Esophagus muscularis mucosa (tissue), 4 donors: Measurements from ENCODE around the gene MRPL38. TPM values are rescaled to one million over a fixed set of nuclear protein-coding genes. Genes with fewer than 3 reads are reported as not detected.

Experiments used
- DNase-seq: peaks from one replicate; pipeline ENCODE4 v3.0.0-alpha.2; 2017; ENCODE audit errors: extremely low spot score
- H3K27ac ChIP-seq, 4 donors: fragments of 200-600 bp; sonication (generic); replicated peaks in 1 of 4; 1 replicate in 3 of 4; 2 replicates in 1 of 4; pipeline ENCODE4 v1.5.1; 2016 to 2019; ENCODE audit warnings: mild to moderate bottlenecking in 1 of 4
- H3K27me3 ChIP-seq, 4 donors: fragments of 200-600 bp; sonication (generic); one replicate each; pipeline versions ENCODE4 v1.5.1 to v1.6.0; 2016 to 2019
- H3K36me3 ChIP-seq, 4 donors: fragments of 200-600 bp; sonication (generic); one replicate each; pipeline ENCODE4 v1.5.1; 2016 to 2019
- H3K4me1 ChIP-seq, 4 donors: fragments of 200-600 bp; sonication (generic); one replicate each; pipeline ENCODE4 v1.5.1; 2016 to 2019
- H3K4me3 ChIP-seq, 4 donors: fragments of 200-600 bp; sonication (generic); 1 replicate in 2 of 4; 2 replicates in 2 of 4; pipeline ENCODE4 v1.5.1; 2016 to 2019; ENCODE audit warnings: mild to moderate bottlenecking in 4 of 4, moderate library complexity in 1 of 4
- H3K9me3 ChIP-seq, 4 donors: fragments of 200-600 bp; sonication (generic); 1 replicate in 3 of 4; 2 replicates in 1 of 4; pipeline ENCODE4 v1.5.1; 2016 to 2019
- EP300 ChIP-seq: sonication (generic); formaldehyde crosslinking; IDR thresholded peaks from one replicate; pipeline ENCODE4 v1.6.1; 2017; ENCODE audit warnings: antibody characterized with exemption
- POLR2A ChIP-seq: fragments of 450-650 bp; IDR thresholded peaks from one replicate; pipeline ENCODE4 v1.6.1; 2017; ENCODE audit warnings: antibody characterized with exemption, moderate library complexity, mild to moderate bottlenecking, low read depth
- POLR2AphosphoS5 ChIP-seq, 2 donors: sonication (generic); formaldehyde crosslinking; IDR thresholded peaks; one replicate each; pipeline ENCODE4 v1.6.1; 2017; ENCODE audit warnings: antibody characterized with exemption in 2 of 2
- WGBS: methylation state at CpG from one replicate; pipeline ENCODE4 v1.1.5; 2018; 5-methylcytosine and 5-hydroxymethylcytosine counted together
- intact Hi-C: fragments of 100-400 bp; cut with DNase I; formaldehyde crosslinking; loops from one replicate; pipeline ENCODE4 v1.15.1; 2023
- total RNA-seq, 4 donors: library from RNA; depleted of rRNA; stranded (reverse); fragments of >200 nt; gene quantifications; one replicate each; pipeline versions ENCODE4 v1.1.0 to v1.2.1, GENCODE V29; 2016
- TF ChIP-seq, protein P1 (sequence below), 3 experiments: fragments of 200-600 bp in 2 of 3; fragments of 450-650 bp in 1 of 3; sonication (generic) in 2 of 3; IDR thresholded peaks; one replicate each; pipeline ENCODE4 v1.5.1; 2017 to 2019; ENCODE audit warnings: antibody characterized with exemption in 3 of 3, mild to moderate bottlenecking in 2 of 3, moderate library complexity in 1 of 3

The MRPL38 gene
- total RNA-seq, 4 donors from 2014 or later = 32.5 to 61.7 (median 44.1) TPM

DNA sequence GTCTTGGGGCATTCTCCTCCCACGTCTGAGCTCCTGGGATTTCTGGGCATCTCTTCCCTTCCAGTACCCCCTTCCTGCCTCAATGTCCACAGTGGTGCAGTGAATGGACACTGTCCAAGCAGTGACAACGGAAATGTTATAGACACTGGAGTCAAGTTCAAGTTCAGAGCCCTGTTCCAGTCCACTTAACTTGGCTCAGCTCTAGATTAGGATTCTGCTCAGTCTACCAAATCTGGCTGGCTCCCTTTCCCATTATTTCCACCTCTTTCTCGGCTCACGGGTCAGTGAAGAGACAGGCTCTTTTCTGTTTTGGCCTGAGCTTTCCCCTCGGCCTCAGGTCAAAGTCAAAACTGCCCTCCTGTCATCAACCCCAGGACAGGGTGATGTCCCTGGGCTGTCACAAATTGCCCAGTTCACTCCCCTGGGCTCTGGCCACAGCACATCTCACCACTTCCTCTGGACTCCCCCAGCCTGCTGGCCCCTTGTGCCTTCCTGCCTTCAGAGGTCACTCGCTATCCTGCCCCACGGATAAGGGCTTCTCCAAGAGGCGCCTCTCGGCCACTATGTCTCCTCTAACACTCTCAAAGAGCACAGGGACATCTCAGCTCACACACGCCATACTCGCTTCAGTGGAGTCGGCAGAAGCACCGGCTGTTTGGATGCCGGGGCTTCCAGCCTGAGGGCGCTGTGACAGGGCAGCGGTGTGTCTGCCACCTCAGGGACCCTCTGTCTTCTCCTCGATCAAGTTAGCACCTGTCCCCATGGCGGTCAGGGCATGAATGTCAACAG, 17.7 kb upstream of the MRPL38 start:
- Histone ChIP-seq H3K36me3 (peaks cover 10 to 91% (median 37%) of the 10 kb centered on the region in 4 donors), H3K27me3 (no peaks in the 10 kb centered on the region), H3K9me3 (no peaks in the 10 kb centered on the region), H3K27ac (no peak overlapping the region), H3K4me3 (no peak overlapping the region), H3K4me1 (no peaks in the 10 kb centered on the region)
- 92% methylated on average over 17 of the region's 18 CpGs for WGBS
- intact Hi-C loops = no loop called here
- no peak for DNase-seq
- TF ChIP-seq EP300 (no peak), POLR2A (no peak), POLR2AphosphoS5 (IDR thresholded peaks at IDR 0.05) (no peak)
- TF ChIP-seq, protein P1, sequence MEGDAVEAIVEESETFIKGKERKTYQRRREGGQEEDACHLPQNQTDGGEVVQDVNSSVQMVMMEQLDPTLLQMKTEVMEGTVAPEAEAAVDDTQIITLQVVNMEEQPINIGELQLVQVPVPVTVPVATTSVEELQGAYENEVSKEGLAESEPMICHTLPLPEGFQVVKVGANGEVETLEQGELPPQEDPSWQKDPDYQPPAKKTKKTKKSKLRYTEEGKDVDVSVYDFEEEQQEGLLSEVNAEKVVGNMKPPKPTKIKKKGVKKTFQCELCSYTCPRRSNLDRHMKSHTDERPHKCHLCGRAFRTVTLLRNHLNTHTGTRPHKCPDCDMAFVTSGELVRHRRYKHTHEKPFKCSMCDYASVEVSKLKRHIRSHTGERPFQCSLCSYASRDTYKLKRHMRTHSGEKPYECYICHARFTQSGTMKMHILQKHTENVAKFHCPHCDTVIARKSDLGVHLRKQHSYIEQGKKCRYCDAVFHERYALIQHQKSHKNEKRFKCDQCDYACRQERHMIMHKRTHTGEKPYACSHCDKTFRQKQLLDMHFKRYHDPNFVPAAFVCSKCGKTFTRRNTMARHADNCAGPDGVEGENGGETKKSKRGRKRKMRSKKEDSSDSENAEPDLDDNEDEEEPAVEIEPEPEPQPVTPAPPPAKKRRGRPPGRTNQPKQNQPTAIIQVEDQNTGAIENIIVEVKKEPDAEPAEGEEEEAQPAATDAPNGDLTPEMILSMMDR (IDR thresholded peaks at IDR 0.05) = no peak

DNA sequence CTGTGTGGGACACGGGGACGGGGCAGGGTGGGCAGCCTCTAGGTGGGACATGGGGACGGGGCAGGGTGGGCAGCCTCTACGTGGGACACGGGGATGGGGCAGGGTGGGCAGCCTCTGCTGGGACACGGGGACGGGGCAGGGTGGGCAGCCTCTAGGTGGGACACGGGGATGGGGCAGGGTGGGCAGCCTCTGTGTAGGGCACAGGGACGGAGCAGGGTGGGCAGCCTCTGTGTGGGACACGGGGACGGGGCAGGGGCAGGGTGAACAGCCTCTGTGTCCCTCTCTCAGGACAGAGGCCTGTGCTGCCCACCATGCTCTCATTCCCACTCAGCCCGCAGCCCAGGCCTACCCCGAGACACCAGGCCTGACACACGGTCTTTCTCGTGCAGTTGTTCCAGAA, 16.9 kb upstream of the MRPL38 start:
- no peaks in the 10 kb centered on the region for H3K4me1 ChIP-seq
- H3K36me3 ChIP-seq = peaks cover 10 to 91% (median 38%) of the 10 kb centered on the region in 4 donors
- H3K4me3 ChIP-seq = no peak overlapping the region
- DNase-seq = no peak
- intact Hi-C loops = no loop called here
- TF ChIP-seq, protein P1 (IDR thresholded peaks at IDR 0.05) = no peak
- TF ChIP-seq EP300 (no peak), POLR2A (no peak), POLR2AphosphoS5 (IDR thresholded peaks at IDR 0.05) (no peak)
- no peak overlapping the region for H3K27ac ChIP-seq
- H3K9me3 ChIP-seq = no peaks in the 10 kb centered on the region
- H3K27me3 ChIP-seq = no peaks in the 10 kb centered on the region
- 90% methylated on average over 5 of the region's 15 CpGs for WGBS

DNA sequence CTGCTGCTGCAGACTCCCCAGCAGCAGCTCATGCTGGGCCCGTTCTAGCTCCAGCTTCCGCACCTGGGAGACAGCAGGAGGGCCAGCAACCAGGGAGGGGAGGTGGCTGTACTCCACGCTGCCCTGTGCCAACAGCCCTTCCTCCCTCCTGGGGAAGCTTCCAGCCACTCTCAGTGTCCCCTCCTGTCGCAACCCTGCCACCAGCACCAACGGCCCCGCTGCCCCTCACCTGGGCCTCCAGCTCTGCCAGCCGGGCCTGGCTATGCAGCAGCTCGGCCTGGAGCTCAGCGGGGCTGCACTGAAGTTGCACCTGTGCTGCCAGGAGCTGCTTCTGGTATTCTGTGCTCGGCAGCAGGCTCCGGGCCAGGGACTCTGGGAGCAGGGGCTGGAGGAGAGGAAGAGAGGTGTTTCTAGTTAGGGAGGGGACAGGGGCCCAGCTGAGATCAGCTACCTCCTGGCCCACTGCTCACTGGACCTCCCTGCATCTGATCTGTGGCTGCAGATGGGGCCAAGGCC, 15.4 kb upstream of the MRPL38 start:
- Histone ChIP-seq H3K36me3 (peaks cover 5 to 81% (median 28%) of the 10 kb centered on the region in 4 donors), H3K4me1 (no peaks in the 10 kb centered on the region), H3K27me3 (no peaks in the 10 kb centered on the region), H3K9me3 (no peaks in the 10 kb centered on the region), H3K4me3 (no peak overlapping the region), H3K27ac (no peak overlapping the region)
- DNase-seq = no peak
- TF ChIP-seq EP300 = no peak
- TF ChIP-seq, protein P1 (IDR thresholded peaks at IDR 0.05) = no peak
- TF ChIP-seq POLR2A = no peak
- no peak for TF ChIP-seq POLR2AphosphoS5 (IDR thresholded peaks at IDR 0.05)
- WGBS = 88% methylated on average over 5 of the region's 11 CpGs
- intact Hi-C loops = no loop called here

DNA sequence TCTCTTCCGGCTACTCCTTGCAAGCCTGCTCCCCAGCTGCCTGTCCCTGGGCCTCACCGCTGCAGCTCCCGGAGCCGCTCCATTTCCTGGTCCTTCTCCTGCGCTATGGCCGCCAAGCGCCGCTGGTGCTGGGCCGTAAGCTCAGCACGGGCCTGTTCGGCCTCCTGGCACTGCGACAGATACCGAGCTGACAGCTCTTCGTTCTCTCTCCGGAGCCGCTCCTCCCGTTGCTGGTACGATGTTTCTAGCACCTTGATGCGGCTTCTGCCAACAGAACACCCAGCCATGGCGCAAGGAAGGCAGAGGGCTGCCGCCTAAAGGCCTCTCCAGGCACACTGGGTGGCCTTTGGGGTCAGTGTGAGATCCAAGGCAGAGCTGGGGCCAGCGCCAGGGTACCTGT, 14.9 kb upstream of the MRPL38 start:
- intact Hi-C loops = no loop called here
- H3K4me3 ChIP-seq = no peak overlapping the region
- no peak for DNase-seq
- 93% methylated on average over 9 of the region's 22 CpGs for WGBS
- peaks cover 4 to 83% (median 30%) of the 10 kb centered on the region in 4 donors for H3K36me3 ChIP-seq
- no peaks in the 10 kb centered on the region for H3K9me3 ChIP-seq
- H3K4me1 ChIP-seq = no peaks in the 10 kb centered on the region
- TF ChIP-seq POLR2A = no peak
- TF ChIP-seq EP300 = no peak
- TF ChIP-seq, protein P1 (IDR thresholded peaks at IDR 0.05) = no peak
- TF ChIP-seq POLR2AphosphoS5 (IDR thresholded peaks at IDR 0.05) = no peak
- no peaks in the 10 kb centered on the region for H3K27me3 ChIP-seq
- H3K27ac ChIP-seq = no peak overlapping the region
